ENCODE data around the gene ZNF679.
"Not testable (repeated sequence)": the region's sequence is repeated elsewhere in the genome, so short reads cannot be mapped to it uniquely, and the experiment has no call there.

Gene ZNF679

GRCh38 chr7:64312826-64313225 lies 84.6 kb downstream of the ZNF679 start:
- DNase-seq = no peak

- DNase-seq = peak; percentile 79
These were observed 85.6 kb downstream of the ZNF679 start, which contains the start of gene ZNF736 for GRCh38 chr7:64313740-64314491. Gene ZNF736 (plus strand): TSS chr7:64313961. CDS start chr7:64314151, 190 bp downstream.

- no peak for DNase-seq
These were observed 86.3 kb downstream of the ZNF679 start for GRCh38 chr7:64314566-64314965.

GRCh38 chr7:64316031-64316742 lies 87.9 kb downstream of the ZNF679 start:
- not testable (repeated sequence) for DNase-seq
